Adrenal gland (tissue), 12 donors: Measurements from ENCODE around the gene UGCG. TPM values are rescaled to one million over a fixed set of nuclear protein-coding genes. Genes with fewer than 3 reads are reported as not detected.
A peak's percentile ranks its signal among the peaks of the same experiment; 100 is the strongest.

ENCODE experiments used
- DNase-seq, 7 donors: peaks; one replicate each; pipeline ENCODE4 v3.0.0-alpha.2; 2019 to 2020
- H3K27ac ChIP-seq, 5 donors: fragments of 200-600 bp; sonication (generic) in 4 of 5; 1 replicate in 3 of 5; 2 replicates in 2 of 5; pipeline versions ENCODE4 v1.5.1 to v1.8.0; 2016 to 2020; ENCODE audit warnings: mild to moderate bottlenecking in 1 of 5
- H3K27me3 ChIP-seq: fragments of 200-600 bp; 2 replicates; pipeline ENCODE4 v1.8.0; 2021
- H3K36me3 ChIP-seq, 2 donors: fragments of 200-600 bp; replicated peaks in 1 of 2; 1 replicate in 1 of 2; 2 replicates in 1 of 2; pipeline versions ENCODE4 v1.5.1 to v1.8.0; 2018 to 2022
- H3K4me1 ChIP-seq, 2 donors: fragments of 200-600 bp; replicated peaks in 1 of 2; 1 replicate in 1 of 2; 2 replicates in 1 of 2; pipeline versions ENCODE4 v1.5.1 to v1.8.0; 2018 to 2021
- H3K4me3 ChIP-seq, 4 donors: fragments of 200-600 bp; sonication (generic) in 3 of 4; one replicate each; pipeline ENCODE4 v1.5.1; 2016 to 2018
- H3K9me3 ChIP-seq, 3 donors: fragments of 200-600 bp; sonication (generic) in 1 of 3; replicated peaks in 1 of 3; 1 replicate in 2 of 3; 2 replicates in 1 of 3; pipeline versions ENCODE4 v1.5.1 to v1.8.0; 2016 to 2021
- CTCF ChIP-seq, 6 experiments: fragments of 450-650 bp in 4 of 6; fragments of 200-600 bp in 2 of 6; sonication (generic) in 1 of 6; IDR thresholded peaks; 1 replicate in 5 of 6; 2 replicates in 1 of 6; pipeline versions ENCODE4 v1.5.1 to v1.8.0; 2016 to 2021; ENCODE audit warnings: antibody characterized with exemption in 6 of 6, mild to moderate bottlenecking in 2 of 6, moderate library complexity in 1 of 6
- POLR2A ChIP-seq, 2 donors: fragments of 450-650 bp; IDR thresholded peaks; one replicate each; pipeline ENCODE4 v1.6.1; 2017; ENCODE audit warnings: antibody characterized with exemption in 2 of 2, mild to moderate bottlenecking in 2 of 2, moderate library complexity in 1 of 2
- WGBS, 4 donors: extraction: QIAGEN DNeasy Blood & Tissue Kit in 2 of 4; methylation state at CpG; one replicate each; pipeline versions ENCODE4 v1.1.5 to v1.1.7; 2013 to 2017; 5-methylcytosine and 5-hydroxymethylcytosine counted together
- intact Hi-C, 2 donors: fragments of 100-400 bp; cut with DNase I; formaldehyde crosslinking; loops; one replicate each; pipeline versions ENCODE4 v1.14.1 to v1.15.0; 2022 to 2023
- polyA plus RNA-seq, 3 donors: library from polyadenylated mRNA; stranded (reverse); fragments of 200-250 nt in 2 of 3; fragments of 350-450 nt in 1 of 3; fragmentation: Illumina TruSeq in 1 of 3; extraction: RNeasy Lipid Tissue Mini Kit (QIAGEN cat#74804) in 1 of 3; gene quantifications; one replicate each; pipeline ENCODE4 v1.2.3, GENCODE V29; 2013 to 2014
- total RNA-seq, 9 donors: library from RNA; depleted of rRNA in 4 of 9; stranded (reverse); fragments of >200 nt in 4 of 9; fragments of 120-200 nt in 1 of 9; fragmentation: NEBNext Ultra II Directional in 1 of 9; extraction: Animal tissue kit (Norgen Biotek cat#: 25700) in 1 of 9; gene quantifications; one replicate each; pipeline versions ENCODE4 v1.1.0 to v1.2.4, GENCODE V29; 2013 to 2023
- donor health status: healthy with polysubstance abuse.
- donor health status: Bipolar disorder and iron deficiency.
- donor health status: DM: yes; HTN: yes; CAD: no.
- donor health status: DM: no; HTN: no; CAD: no.
- donor health status: DM: no; HTN: no; CAD: no.
- donor health status: DM: yes; HTN: yes; CAD: no.

Gene UGCG
- total and polyA plus RNA-seq, 12 donors = 41.4 to 139 (median 84.0) TPM

DNA sequence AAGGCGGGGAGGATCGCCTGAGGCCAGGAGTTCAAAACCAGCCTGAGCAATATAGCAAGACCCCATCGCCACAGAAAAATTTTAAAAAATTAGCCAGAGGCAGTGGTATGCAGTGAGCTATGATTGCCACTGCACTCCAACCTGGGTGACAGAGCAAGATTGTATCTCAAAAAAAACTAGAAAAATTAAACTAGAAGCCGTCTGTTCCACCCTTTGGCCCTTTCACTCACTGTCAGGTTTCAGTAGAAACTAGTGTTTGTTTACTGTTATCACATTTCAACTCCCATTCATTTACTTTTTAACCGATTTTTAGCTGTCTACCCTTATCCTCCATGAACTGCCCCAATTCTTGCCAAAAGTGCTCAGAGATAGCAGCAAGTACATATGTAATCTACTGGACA is 8.3 kb downstream of the UGCG start:
- no peaks in the 10 kb centered on the region for H3K9me3 ChIP-seq
- H3K4me3 ChIP-seq = peak overlapping the region in 1 of 4 donors; percentile 2
- no peak for DNase-seq
- intact Hi-C loops = loop anchor here (10.0 kb wide), 2 partner anchors 70 to 170 kb away; no protein-coding TSS in a partner anchor
- TF ChIP-seq CTCF (IDR thresholded peaks at IDR 0.05) (no peak), POLR2A (IDR thresholded peaks at IDR 0.05) (no peak)
- 60 to 70% (median 65%) methylated on average over 5 of the region's 5 CpGs for WGBS, 4 donors
- no peaks in the 10 kb centered on the region for H3K36me3 ChIP-seq
- peak overlapping the region in 1 of 5 donors; percentile 3 for H3K27ac ChIP-seq
- H3K27me3 ChIP-seq = no peaks in the 10 kb centered on the region
- peaks cover 45 to 94% of the 10 kb centered on the region in 2 donors for H3K4me1 ChIP-seq

DNA sequence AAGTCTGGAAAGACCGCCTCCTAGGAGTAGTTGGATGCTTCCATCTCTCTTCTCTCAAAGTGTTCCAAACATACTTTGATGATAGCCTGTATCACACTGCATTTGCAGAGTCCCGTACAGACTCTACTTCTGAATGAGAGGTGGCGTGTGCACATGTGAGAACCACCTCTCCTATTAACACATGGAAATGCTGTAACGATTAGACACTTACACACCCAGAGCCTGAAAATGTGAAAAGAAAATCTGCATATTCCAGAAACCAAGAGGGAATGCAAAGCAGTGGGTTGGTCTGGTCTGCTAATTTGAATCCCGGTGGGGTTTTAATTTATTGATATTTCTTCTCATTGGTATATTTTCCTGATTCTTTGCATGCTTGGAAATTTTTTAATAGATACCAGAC is 10.5 kb downstream of the UGCG start:
- no peak overlapping the region for H3K4me3 ChIP-seq
- peaks cover 24 to 79% of the 10 kb centered on the region in 2 donors for H3K4me1 ChIP-seq
- DNase-seq = no peak
- WGBS, 4 donors = 54 to 71% (median 66%) methylated on average over 5 of the region's 5 CpGs
- intact Hi-C loops = loop anchor here (10.0 kb wide), 2 partner anchors 72 to 168 kb away; no protein-coding TSS in a partner anchor
- no peaks in the 10 kb centered on the region for H3K27me3 ChIP-seq
- H3K36me3 ChIP-seq = no peaks in the 10 kb centered on the region
- TF ChIP-seq CTCF (IDR thresholded peaks at IDR 0.05) (no peak), POLR2A (IDR thresholded peaks at IDR 0.05) (no peak)
- no peaks in the 10 kb centered on the region for H3K9me3 ChIP-seq
- peak overlapping the region in 2 of 5 donors; percentile 1 to 24 for H3K27ac ChIP-seq

DNA sequence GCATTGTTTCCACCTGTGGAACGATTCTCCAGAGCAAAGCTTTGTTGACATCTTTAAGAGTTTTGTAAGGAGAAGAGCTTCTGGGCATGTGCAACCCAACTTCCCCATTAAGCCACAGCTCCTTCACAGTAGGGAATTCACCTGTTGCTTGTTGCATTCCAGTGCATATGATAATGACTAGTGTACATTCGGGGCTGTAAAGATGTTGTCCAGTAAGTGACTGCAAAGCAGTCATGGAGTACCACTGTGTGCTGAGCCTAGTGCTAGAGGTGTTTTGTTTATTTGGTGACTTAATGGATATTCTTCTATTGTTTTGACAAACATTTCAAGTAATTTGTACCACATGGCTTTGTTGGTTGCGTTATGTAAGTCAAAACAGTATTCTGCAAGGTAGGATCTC is 12.8 kb downstream of the UGCG start:
- Histone ChIP-seq H3K4me1 (peaks cover 15 to 77% of the 10 kb centered on the region in 2 donors), H3K27ac (peak overlapping the region in 3 of 5 donors; percentile 7 to 28 (median 11)), H3K4me3 (no peak overlapping the region), H3K27me3 (no peaks in the 10 kb centered on the region), H3K36me3 (no peaks in the 10 kb centered on the region), H3K9me3 (no peaks in the 10 kb centered on the region)
- WGBS, 4 donors = 41 to 54% (median 49%) methylated on average over 3 of the region's 3 CpGs
- TF ChIP-seq POLR2A (IDR thresholded peaks at IDR 0.05) = no peak
- TF ChIP-seq CTCF (IDR thresholded peaks at IDR 0.05) = no peak
- intact Hi-C loops = loop anchor here (10.0 kb wide), 2 partner anchors 75 to 165 kb away; no protein-coding TSS in a partner anchor
- no peak for DNase-seq

GRCh38 chr9:111910428-111910827 is 13.8 kb downstream of the UGCG start:
- Histone ChIP-seq H3K4me3 (no peak overlapping the region), H3K9me3 (no peaks in the 10 kb centered on the region), H3K27ac (peak overlapping the region in 1 of 5 donors; percentile 7), H3K4me1 (peaks cover 19 to 81% of the 10 kb centered on the region in 2 donors), H3K27me3 (no peaks in the 10 kb centered on the region), H3K36me3 (no peaks in the 10 kb centered on the region)
- TF ChIP-seq POLR2A (IDR thresholded peaks at IDR 0.05) = no peak
- no peak for TF ChIP-seq CTCF (IDR thresholded peaks at IDR 0.05)
- intact Hi-C loops = no loop called here
- DNase-seq = no peak
- WGBS, 4 donors = 66 to 69% (median 68%) methylated on average over 6 of the region's 6 CpGs
